HG02884 (cell line): ENCODE results near the gene RNF121.

Source experiments
- ATAC-seq: cut with Tn5 transposase; IDR thresholded peaks from one replicate; pipeline ENCODE4 v1.9.1; 2021; ENCODE audit warnings: mild to moderate bottlenecking, moderate library complexity; ENCODE audit not compliant: unreplicated experiment

The RNF121 gene

GRCh38 chr11:72004515-72005346 is 75.9 kb downstream of the RNF121 start:
- ATAC-seq: no peak

GRCh38 chr11:72005347-72006260 is 76.8 kb downstream of the RNF121 start:
- ATAC-seq: no peak

- ATAC-seq: no peak
These were observed 77.7 kb downstream of the RNF121 start for GRCh38 chr11:72006309-72007088.

- no peak for ATAC-seq
These were observed 78.2 kb downstream of the RNF121 start for GRCh38 chr11:72007089-72007476.

GRCh38 chr11:72007587-72007986 is 78.7 kb downstream of the RNF121 start:
- ATAC-seq: no peak

- ATAC-seq: no peak
These were observed 79.9 kb downstream of the RNF121 start for GRCh38 chr11:72008728-72009127.

- ATAC-seq: no peak
These were observed 80.3 kb downstream of the RNF121 start for GRCh38 chr11:72009156-72009555.

GRCh38 chr11:72010529-72011233 is 81.8 kb downstream of the RNF121 start:
- no peak for ATAC-seq

- no peak for ATAC-seq
These were observed 83.3 kb downstream of the RNF121 start for GRCh38 chr11:72012091-72012630.

- no peak for ATAC-seq
These were observed 84.3 kb downstream of the RNF121 start for GRCh38 chr11:72012897-72013721.

GRCh38 chr11:72013765-72014711 is 85.2 kb downstream of the RNF121 start:
- ATAC-seq: no peak

GRCh38 chr11:72014761-72015320 is 86.0 kb downstream of the RNF121 start:
- ATAC-seq: no peak

- ATAC-seq: no peak
These were observed 86.7 kb downstream of the RNF121 start for GRCh38 chr11:72015511-72016061.

GRCh38 chr11:72018171-72018570 is 89.3 kb downstream of the RNF121 start:
- ATAC-seq: no peak

- no peak for ATAC-seq
These were observed 94.5 kb downstream of the RNF121 start for GRCh38 chr11:72023335-72023734.

- ATAC-seq: no peak
These were observed 95.4 kb downstream of the RNF121 start for GRCh38 chr11:72024069-72024754.

GRCh38 chr11:72026090-72026489 is 97.2 kb downstream of the RNF121 start:
- ATAC-seq: no peak
